Keratinocyte (primary cell): Measurements from ENCODE around the gene RNF157. TPM values are rescaled to one million over a fixed set of nuclear protein-coding genes. Genes with fewer than 3 reads are reported as not detected.

Experiments used
- DNase-seq: peaks from one replicate; pipeline ENCODE4 v3.0.0-alpha.2; 2011; ENCODE audit warnings: low read depth, missing footprints, low spot score
- FAIRE-seq: peaks from 2 replicates; lab custom pipeline; 2011; peaks lifted over from hg19 to GRCh38; lab: Jason Lieb, UNC
- H2AFZ ChIP-seq: 2 replicates; pipeline ENCODE4 v1.6.0; 2012; ENCODE audit warnings: low read length, control low read depth, inconsistent platforms; ENCODE audit not compliant: control insufficient read depth
- H3K27ac ChIP-seq: 2 replicates; pipeline ENCODE4 v1.5.1; 2011; ENCODE audit warnings: low read length; ENCODE audit not compliant: control insufficient read depth, insufficient read depth
- H3K27me3 ChIP-seq: 3 replicates; pipeline ENCODE4 v1.6.0; 2011; ENCODE audit warnings: low read length; ENCODE audit not compliant: control insufficient read depth, insufficient read depth; ENCODE audit errors: extremely low read depth
- H3K36me3 ChIP-seq, 2 experiments: 2 replicates in 1 of 2; 3 replicates in 1 of 2; pipeline ENCODE4 v1.5.1; 2011; ENCODE audit warnings: low read length in 2 of 2, mild to moderate bottlenecking in 1 of 2; ENCODE audit not compliant: control insufficient read depth in 2 of 2, insufficient read depth in 2 of 2; ENCODE audit errors: extremely low read depth in 1 of 2
- H3K4me1 ChIP-seq: 3 replicates; pipeline ENCODE4 v1.5.1; 2011; ENCODE audit warnings: low read length; ENCODE audit not compliant: control insufficient read depth, insufficient read depth; ENCODE audit errors: extremely low read depth
- H3K4me2 ChIP-seq: 3 replicates; pipeline ENCODE4 v1.6.0; 2011; ENCODE audit warnings: low read depth, low read length; ENCODE audit not compliant: control insufficient read depth, insufficient read depth; ENCODE audit errors: extremely low read depth
- H3K4me3 ChIP-seq, 3 experiments: fragments of 200-600 bp in 1 of 3; sonication (generic) in 1 of 3; 2 replicates in 2 of 3; 3 replicates in 1 of 3; pipeline ENCODE4 v1.5.1; 2011 to 2016; ENCODE audit warnings: low read length in 3 of 3, mild to moderate bottlenecking in 3 of 3, control low read depth in 2 of 3, inconsistent platforms in 1 of 3, low read depth in 1 of 3, mixed read lengths in 1 of 3, mixed run types in 1 of 3, moderate library complexity in 1 of 3; ENCODE audit not compliant: control insufficient read depth in 2 of 3, insufficient read depth in 2 of 3; ENCODE audit errors: extremely low read depth in 1 of 3
- H3K79me2 ChIP-seq: 2 replicates; pipeline ENCODE4 v1.6.0; 2012; ENCODE audit warnings: low read length; ENCODE audit not compliant: control insufficient read depth, insufficient read depth
- H3K9ac ChIP-seq: 3 replicates; pipeline ENCODE4 v1.6.0; 2011; ENCODE audit warnings: low read length; ENCODE audit not compliant: control insufficient read depth, insufficient read depth; ENCODE audit errors: extremely low read depth
- H3K9me1 ChIP-seq: 3 replicates; pipeline ENCODE4 v1.6.0; 2011; ENCODE audit warnings: low read length; ENCODE audit not compliant: control insufficient read depth, insufficient read depth; ENCODE audit errors: extremely low read depth
- H3K9me3 ChIP-seq: 2 replicates; pipeline ENCODE4 v1.5.1; 2012; ENCODE audit warnings: low read depth, low read length; ENCODE audit not compliant: control insufficient read depth
- H4K20me1 ChIP-seq: 3 replicates; pipeline ENCODE4 v1.6.0; 2011; ENCODE audit warnings: low read length; ENCODE audit not compliant: control insufficient read depth, insufficient read depth; ENCODE audit errors: extremely low read depth
- EZH2 ChIP-seq: IDR thresholded peaks from one replicate; pipeline ENCODE4 v1.6.1; 2012; ENCODE audit warnings: inconsistent platforms, mild to moderate bottlenecking, low read length, moderate library complexity
- dilution Hi-C: fragments of 300-500 bp; cut with MboI; formaldehyde crosslinking; loops from one replicate; pipeline ENCODE4 v1.7.0; 2020; ENCODE audit warnings: low sequenced_read_pairs; ENCODE audit not compliant: extremely low pct_ligation_motif_present
- polyA plus RNA-seq, 5 experiments: library from polyadenylated mRNA; depleted of rRNA in 3 of 5; stranded (reverse) in 3 of 5; stranded (forward) in 1 of 5; unstranded in 1 of 5; fragments of >200 nt; gene quantifications; 1 replicate in 1 of 5; 2 replicates in 3 of 5; 3 replicates in 1 of 5; pipeline versions ENCODE4 v1.2.1 to v1.2.3, GENCODE V29; 2011 to 2012; ENCODE audit warnings: missing spikeins in 2 of 5, low read depth in 1 of 5, low replicate concordance in 1 of 5
- TF ChIP-seq, protein P1 (sequence below), 3 experiments: IDR thresholded peaks in 1 of 3; conservative IDR thresholded peaks in 1 of 3; optimal IDR thresholded peaks in 1 of 3; 2 replicates in 2 of 3; 3 replicates in 1 of 3; pipeline versions ENCODE3 to v1.5.1; 2011; ENCODE audit warnings: low read length in 3 of 3, mild to moderate bottlenecking in 3 of 3, moderate library complexity in 2 of 3, control low read depth in 1 of 3, inconsistent platforms in 1 of 3; ENCODE audit not compliant: insufficient read depth in 2 of 3; ENCODE audit errors: extremely low read depth in 1 of 3

Gene RNF157
- polyA plus RNA-seq, 1 donor (not counting 4 experiments of a cell fraction or from before 2014, with no cell fraction given): not detected

DNA sequence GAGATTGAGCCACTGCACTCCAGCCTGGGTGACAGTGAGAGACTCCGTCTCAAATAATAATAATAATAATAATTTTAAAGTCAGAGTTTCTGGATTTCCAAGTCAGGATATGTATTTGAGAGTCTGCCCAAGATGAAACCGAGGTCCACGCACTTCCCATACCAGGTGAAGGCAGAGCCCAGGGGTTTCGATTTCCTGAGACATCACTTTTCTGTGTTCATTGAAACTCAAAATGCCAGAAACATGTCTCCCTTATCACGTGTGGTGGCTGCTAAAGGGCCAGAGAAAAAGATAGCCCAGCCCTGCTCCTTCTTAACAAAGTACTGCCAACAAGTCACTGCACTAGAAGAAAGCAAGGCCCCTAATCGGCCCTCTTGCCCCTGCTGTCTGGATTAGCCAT lies 9.8 kb upstream of the RNF157 start:
- dilution Hi-C loops: no loop called here
- Histone ChIP-seq H3K4me2 (no peak overlapping the region), H2AFZ (no peak overlapping the region), H3K4me3 (no peak overlapping the region), H3K9ac (no peak overlapping the region), H3K9me3 (no peaks in the 10 kb centered on the region), H4K20me1 (no peaks in the 10 kb centered on the region), H3K9me1 (no peaks in the 10 kb centered on the region), H3K27ac (no peak overlapping the region), H3K36me3 (no peaks in the 10 kb centered on the region), H3K27me3 (peaks cover 4% of the 10 kb centered on the region), H3K4me1 (peaks cover 12% of the 10 kb centered on the region), H3K79me2 (no peaks in the 10 kb centered on the region)
- DNase-seq (no peak), FAIRE-seq (no peak)
- no peak for TF ChIP-seq EZH2
- TF ChIP-seq, protein P1, sequence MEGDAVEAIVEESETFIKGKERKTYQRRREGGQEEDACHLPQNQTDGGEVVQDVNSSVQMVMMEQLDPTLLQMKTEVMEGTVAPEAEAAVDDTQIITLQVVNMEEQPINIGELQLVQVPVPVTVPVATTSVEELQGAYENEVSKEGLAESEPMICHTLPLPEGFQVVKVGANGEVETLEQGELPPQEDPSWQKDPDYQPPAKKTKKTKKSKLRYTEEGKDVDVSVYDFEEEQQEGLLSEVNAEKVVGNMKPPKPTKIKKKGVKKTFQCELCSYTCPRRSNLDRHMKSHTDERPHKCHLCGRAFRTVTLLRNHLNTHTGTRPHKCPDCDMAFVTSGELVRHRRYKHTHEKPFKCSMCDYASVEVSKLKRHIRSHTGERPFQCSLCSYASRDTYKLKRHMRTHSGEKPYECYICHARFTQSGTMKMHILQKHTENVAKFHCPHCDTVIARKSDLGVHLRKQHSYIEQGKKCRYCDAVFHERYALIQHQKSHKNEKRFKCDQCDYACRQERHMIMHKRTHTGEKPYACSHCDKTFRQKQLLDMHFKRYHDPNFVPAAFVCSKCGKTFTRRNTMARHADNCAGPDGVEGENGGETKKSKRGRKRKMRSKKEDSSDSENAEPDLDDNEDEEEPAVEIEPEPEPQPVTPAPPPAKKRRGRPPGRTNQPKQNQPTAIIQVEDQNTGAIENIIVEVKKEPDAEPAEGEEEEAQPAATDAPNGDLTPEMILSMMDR (optimal IDR thresholded peaks at IDR 0.05 in 1 of 3, IDR thresholded peaks at IDR 0.05 in 1 of 3, conservative IDR thresholded peaks at IDR 0.05 in 1 of 3; ENCODE audit: extremely low read depth in 1 of 3, insufficient read depth in 2 of 3, low read length in 3 of 3): no peak

GRCh38 chr17:76248013-76248782 lies 7.9 kb upstream of the RNF157 start:
- Histone ChIP-seq H2AFZ (no peak overlapping the region), H3K4me3 (no peak overlapping the region), H3K79me2 (no peaks in the 10 kb centered on the region), H3K9ac (no peak overlapping the region), H3K36me3 (no peaks in the 10 kb centered on the region), H3K4me2 (no peak overlapping the region), H3K4me1 (peaks cover 12% of the 10 kb centered on the region), H3K9me1 (no peaks in the 10 kb centered on the region), H3K27ac (no peak overlapping the region), H4K20me1 (no peaks in the 10 kb centered on the region), H3K9me3 (no peaks in the 10 kb centered on the region), H3K27me3 (peaks cover 12% of the 10 kb centered on the region)
- DNase-seq: no peak
- no peak for FAIRE-seq
- dilution Hi-C loops: no loop called here
- TF ChIP-seq, protein P1 (optimal IDR thresholded peaks at IDR 0.05 in 1 of 3, IDR thresholded peaks at IDR 0.05 in 1 of 3, conservative IDR thresholded peaks at IDR 0.05 in 1 of 3; ENCODE audit: extremely low read depth in 1 of 3, insufficient read depth in 2 of 3, low read length in 3 of 3): peak; percentile 30 to 50 (median 32)
- no peak for TF ChIP-seq EZH2
